Measurements from ENCODE around the gene ADNP2.

- no peak for TF ChIP-seq CTCF (IDR thresholded peaks at IDR 0.05)
- TF ChIP-seq SIN3A (IDR thresholded peaks at IDR 0.05; ENCODE audit: borderline replicate concordance, insufficient read depth, low read depth, low read length) = no peak
- TF ChIP-seq POLR2AphosphoS5 (IDR thresholded peaks at IDR 0.05; ENCODE audit: low read depth, low read length) = no peak
- TF ChIP-seq REST (IDR thresholded peaks at IDR 0.05; ENCODE audit: insufficient read depth in 1 of 2, low read depth in 2 of 2, low read length in 1 of 2) = no peak
- TF ChIP-seq TCF7L2 (IDR thresholded peaks at IDR 0.05; ENCODE audit: low read depth, low read length) = no peak
Measured at GRCh38 chr18:80189531-80189865, 80.4 kb downstream of the ADNP2 start.
